ENCODE measurements around the gene CAMK2A.

DNA sequence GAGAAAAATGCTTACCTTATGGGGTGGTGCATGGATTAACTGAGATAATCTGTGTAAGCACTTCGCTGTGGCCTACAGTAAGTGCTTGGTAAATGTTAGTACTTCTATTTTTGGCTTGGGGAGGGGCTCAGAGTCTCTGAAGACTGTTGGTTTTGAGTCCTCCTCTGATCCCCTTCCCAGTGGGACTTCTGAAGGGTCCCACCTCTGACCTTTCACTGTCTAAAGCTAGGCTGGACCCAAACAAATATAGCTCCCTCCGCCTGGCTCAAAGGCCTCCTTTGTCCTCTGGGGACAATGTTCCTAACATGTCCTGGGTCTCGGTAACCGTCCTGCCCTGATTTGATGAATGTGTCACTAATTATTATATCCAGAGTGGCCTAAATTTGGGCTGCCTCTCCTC lies 34.8 kb downstream of the CAMK2A start:
- TF ChIP-seq, protein P1, sequence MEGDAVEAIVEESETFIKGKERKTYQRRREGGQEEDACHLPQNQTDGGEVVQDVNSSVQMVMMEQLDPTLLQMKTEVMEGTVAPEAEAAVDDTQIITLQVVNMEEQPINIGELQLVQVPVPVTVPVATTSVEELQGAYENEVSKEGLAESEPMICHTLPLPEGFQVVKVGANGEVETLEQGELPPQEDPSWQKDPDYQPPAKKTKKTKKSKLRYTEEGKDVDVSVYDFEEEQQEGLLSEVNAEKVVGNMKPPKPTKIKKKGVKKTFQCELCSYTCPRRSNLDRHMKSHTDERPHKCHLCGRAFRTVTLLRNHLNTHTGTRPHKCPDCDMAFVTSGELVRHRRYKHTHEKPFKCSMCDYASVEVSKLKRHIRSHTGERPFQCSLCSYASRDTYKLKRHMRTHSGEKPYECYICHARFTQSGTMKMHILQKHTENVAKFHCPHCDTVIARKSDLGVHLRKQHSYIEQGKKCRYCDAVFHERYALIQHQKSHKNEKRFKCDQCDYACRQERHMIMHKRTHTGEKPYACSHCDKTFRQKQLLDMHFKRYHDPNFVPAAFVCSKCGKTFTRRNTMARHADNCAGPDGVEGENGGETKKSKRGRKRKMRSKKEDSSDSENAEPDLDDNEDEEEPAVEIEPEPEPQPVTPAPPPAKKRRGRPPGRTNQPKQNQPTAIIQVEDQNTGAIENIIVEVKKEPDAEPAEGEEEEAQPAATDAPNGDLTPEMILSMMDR (IDR thresholded peaks at IDR 0.05; ENCODE audit: poor library complexity): no peak
- no peak for TF ChIP-seq EZH2phosphoT487 (IDR thresholded peaks at IDR 0.05; ENCODE audit: low read depth, severe bottlenecking, unreplicated experiment)
- no peak for TF ChIP-seq EZH2 (IDR thresholded peaks at IDR 0.05; ENCODE audit: borderline replicate concordance)
